Gastroesophageal sphincter (tissue), 4 donors: ENCODE data around the gene SLC25A40. TPM values are rescaled to one million over a fixed set of nuclear protein-coding genes. Genes with fewer than 3 reads are reported as not detected.

Experiments
- ATAC-seq: fragments of 150-250 bp; one replicate; pipeline ENCODE4 v1.9.1; 2016; ENCODE audit warnings: mild to moderate bottlenecking, moderate library complexity
- H3K27ac ChIP-seq, 4 donors: fragments of 200-600 bp; sonication (generic) in 3 of 4; 1 replicate in 3 of 4; 2 replicates in 1 of 4; pipeline ENCODE4 v1.5.1; 2016 to 2019
- H3K27me3 ChIP-seq: fragments of 200-600 bp; sonication (generic); one replicate; pipeline ENCODE4 v1.5.1; 2019
- H3K36me3 ChIP-seq, 2 donors: fragments of 200-600 bp; sonication (generic); one replicate each; pipeline ENCODE4 v1.5.1; 2019; ENCODE audit warnings: control low read depth in 1 of 2
- H3K4me1 ChIP-seq, 3 donors: fragments of 200-600 bp; sonication (generic); 1 replicate in 2 of 3; 2 replicates in 1 of 3; pipeline ENCODE4 v1.5.1; 2016 to 2019; ENCODE audit warnings: control low read depth in 2 of 3
- H3K4me3 ChIP-seq, 2 donors: fragments of 200-600 bp; sonication (generic); one replicate each; pipeline ENCODE4 v1.5.1; 2019; ENCODE audit warnings: mild to moderate bottlenecking in 1 of 2, moderate library complexity in 1 of 2
- H3K9me3 ChIP-seq, 3 donors: fragments of 200-600 bp; sonication (generic); one replicate each; pipeline ENCODE4 v1.5.1; 2017 to 2019; ENCODE audit warnings: control low read depth in 2 of 3
- EP300 ChIP-seq: sonication (generic); formaldehyde crosslinking; IDR thresholded peaks from one replicate; pipeline ENCODE4 v1.6.1; 2017; ENCODE audit warnings: antibody characterized with exemption, mild to moderate bottlenecking
- POLR2A ChIP-seq, 2 donors: fragments of 450-650 bp; IDR thresholded peaks; one replicate each; pipeline ENCODE4 v1.6.1; 2017; ENCODE audit warnings: antibody characterized with exemption in 2 of 2, mild to moderate bottlenecking in 2 of 2, moderate library complexity in 1 of 2
- POLR2AphosphoS5 ChIP-seq: sonication (generic); formaldehyde crosslinking; IDR thresholded peaks from one replicate; pipeline ENCODE4 v1.6.1; 2017; ENCODE audit warnings: antibody characterized with exemption
- WGBS, 2 donors: methylation state at CpG; one replicate each; pipeline ENCODE4 v1.1.5; 2018; ENCODE audit warnings: low coverage in 1 of 2; 5-methylcytosine and 5-hydroxymethylcytosine counted together
- total RNA-seq, 4 donors: library from RNA; depleted of rRNA; stranded (reverse); fragments of >200 nt; gene quantifications; one replicate each; pipeline ENCODE4 v1.1.0, GENCODE V29; 2016
- TF ChIP-seq, protein P1 (sequence below), 4 experiments: fragments of 200-600 bp in 2 of 4; fragments of 450-650 bp in 2 of 4; sonication (generic) in 1 of 4; IDR thresholded peaks; one replicate each; pipeline ENCODE4 v1.5.1; 2017 to 2019; ENCODE audit warnings: antibody characterized with exemption in 4 of 4, mild to moderate bottlenecking in 2 of 4, moderate library complexity in 2 of 4

The SLC25A40 gene
- total RNA-seq, 4 donors from 2014 or later: 7.8 to 14.0 (median 9.5) TPM

DNA sequence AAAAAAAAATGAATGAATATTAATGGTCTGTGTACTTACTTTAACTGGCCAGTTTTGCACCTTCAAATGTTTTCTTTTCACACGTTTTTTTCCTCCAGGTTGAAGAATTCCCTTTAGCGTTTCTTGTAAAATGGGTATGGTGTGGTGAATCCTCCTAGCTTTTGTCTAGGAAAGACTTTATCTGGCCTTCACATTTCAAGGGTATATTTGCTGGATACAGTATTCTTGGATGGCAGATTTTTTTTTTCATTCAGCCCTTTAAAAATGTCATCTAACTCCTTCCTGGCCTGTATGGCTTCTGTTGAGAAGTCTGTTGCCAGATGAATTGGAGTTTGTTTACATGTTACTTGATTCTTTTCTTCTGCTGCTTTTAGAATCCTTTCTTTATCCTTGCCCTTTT lies 10.1 kb downstream of the SLC25A40 start:
- WGBS, 2 donors: 91 to 96% methylated on average over 2 of the region's 2 CpGs

DNA sequence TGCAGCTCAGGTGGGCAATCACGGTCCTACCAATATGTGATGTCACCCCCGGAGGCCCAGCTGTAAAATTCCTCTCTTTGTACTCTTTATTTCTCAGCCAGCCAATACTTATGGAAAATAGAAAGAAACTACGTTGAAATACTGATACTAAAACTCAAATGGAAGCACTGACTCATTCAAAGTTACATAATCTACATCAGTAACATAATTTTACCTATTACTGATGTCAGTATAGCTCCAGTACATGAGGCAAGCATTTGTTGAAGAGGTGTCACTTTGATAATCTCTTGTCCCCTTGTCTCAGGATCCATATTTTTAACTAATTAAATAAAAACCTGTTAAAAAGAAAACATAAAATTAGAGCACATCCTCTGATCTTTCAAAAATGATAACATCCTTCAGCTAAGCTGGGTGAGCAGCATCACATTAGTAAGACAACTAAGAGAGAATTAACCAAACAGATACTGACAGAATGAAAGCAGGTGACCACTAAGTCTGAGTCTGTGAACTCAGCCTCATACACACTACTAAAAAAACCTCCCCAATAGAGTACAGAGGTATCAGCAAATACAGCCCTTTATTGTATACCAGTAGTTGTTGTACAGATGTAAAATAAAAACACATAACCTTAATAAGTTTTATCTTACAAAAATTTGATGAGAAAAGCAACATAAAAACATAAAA lies 17.6 kb downstream of the SLC25A40 start:
- Histone ChIP-seq H3K27ac (no peak overlapping the region), H3K27me3 (no peaks in the 10 kb centered on the region), H3K4me3 (no peak overlapping the region), H3K4me1 (no peaks in the 10 kb centered on the region), H3K9me3 (no peaks in the 10 kb centered on the region), H3K36me3 (peaks cover 0 to 40% of the 10 kb centered on the region in 2 donors)
- no peak for ATAC-seq
- no peak for TF ChIP-seq EP300
- no peak for TF ChIP-seq POLR2AphosphoS5
- TF ChIP-seq, protein P1, sequence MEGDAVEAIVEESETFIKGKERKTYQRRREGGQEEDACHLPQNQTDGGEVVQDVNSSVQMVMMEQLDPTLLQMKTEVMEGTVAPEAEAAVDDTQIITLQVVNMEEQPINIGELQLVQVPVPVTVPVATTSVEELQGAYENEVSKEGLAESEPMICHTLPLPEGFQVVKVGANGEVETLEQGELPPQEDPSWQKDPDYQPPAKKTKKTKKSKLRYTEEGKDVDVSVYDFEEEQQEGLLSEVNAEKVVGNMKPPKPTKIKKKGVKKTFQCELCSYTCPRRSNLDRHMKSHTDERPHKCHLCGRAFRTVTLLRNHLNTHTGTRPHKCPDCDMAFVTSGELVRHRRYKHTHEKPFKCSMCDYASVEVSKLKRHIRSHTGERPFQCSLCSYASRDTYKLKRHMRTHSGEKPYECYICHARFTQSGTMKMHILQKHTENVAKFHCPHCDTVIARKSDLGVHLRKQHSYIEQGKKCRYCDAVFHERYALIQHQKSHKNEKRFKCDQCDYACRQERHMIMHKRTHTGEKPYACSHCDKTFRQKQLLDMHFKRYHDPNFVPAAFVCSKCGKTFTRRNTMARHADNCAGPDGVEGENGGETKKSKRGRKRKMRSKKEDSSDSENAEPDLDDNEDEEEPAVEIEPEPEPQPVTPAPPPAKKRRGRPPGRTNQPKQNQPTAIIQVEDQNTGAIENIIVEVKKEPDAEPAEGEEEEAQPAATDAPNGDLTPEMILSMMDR (IDR thresholded peaks at IDR 0.05): no peak
- TF ChIP-seq POLR2A (IDR thresholded peaks at IDR 0.05): no peak
- WGBS, 2 donors: 90 to 97% methylated on average over 3 of the region's 3 CpGs

More for the DNA sequence above, 10.1 kb downstream of the SLC25A40 start:
- peaks cover 0 to 28% (median 0%) of the 10 kb centered on the region in 3 donors for H3K9me3 ChIP-seq
- no peaks in the 10 kb centered on the region for H3K4me1 ChIP-seq
- TF ChIP-seq POLR2A (IDR thresholded peaks at IDR 0.05): no peak
- TF ChIP-seq EP300: no peak
- no peak for TF ChIP-seq POLR2AphosphoS5
- TF ChIP-seq, protein P1 (IDR thresholded peaks at IDR 0.05): no peak
- ATAC-seq: no peak
- H3K4me3 ChIP-seq: no peak overlapping the region
- no peak overlapping the region for H3K27ac ChIP-seq
- peaks cover 0 to 20% of the 10 kb centered on the region in 2 donors for H3K36me3 ChIP-seq
- H3K27me3 ChIP-seq: no peaks in the 10 kb centered on the region

DNA sequence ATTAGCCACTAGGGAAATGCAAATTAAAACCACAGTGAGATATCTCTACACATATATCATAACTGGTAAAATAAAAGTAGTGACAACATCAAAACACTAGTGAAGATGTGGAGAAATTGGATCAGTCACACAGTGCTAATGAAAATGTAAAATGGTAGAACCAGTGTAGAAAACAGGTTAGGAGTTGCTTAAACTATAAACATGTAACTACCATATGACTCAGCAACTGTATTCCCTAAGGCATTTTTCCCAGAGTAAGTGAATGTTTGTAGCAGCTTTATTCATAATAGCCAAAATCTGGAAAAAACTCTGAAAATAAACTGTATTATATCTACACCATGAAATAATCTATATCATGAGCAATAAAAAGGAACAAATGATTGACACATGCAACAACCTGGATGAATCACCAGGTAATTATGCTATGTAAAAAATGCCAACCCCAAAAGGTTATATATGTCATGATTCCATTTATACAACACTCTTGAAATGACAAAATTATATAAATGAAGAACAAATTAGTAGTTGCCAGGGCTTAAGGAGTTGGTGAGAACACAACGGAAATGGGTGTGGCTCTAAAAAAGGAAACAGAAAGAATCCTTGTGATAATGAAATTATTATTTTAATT lies 22.8 kb downstream of the SLC25A40 start:
- TF ChIP-seq POLR2AphosphoS5: no peak
- TF ChIP-seq POLR2A (IDR thresholded peaks at IDR 0.05): no peak
- TF ChIP-seq EP300: no peak
- TF ChIP-seq, protein P1 (IDR thresholded peaks at IDR 0.05): no peak
- Histone ChIP-seq H3K4me3 (no peak overlapping the region), H3K4me1 (no peaks in the 10 kb centered on the region), H3K27me3 (no peaks in the 10 kb centered on the region), H3K27ac (no peak overlapping the region), H3K36me3 (peaks cover 0 to 54% of the 10 kb centered on the region in 2 donors), H3K9me3 (no peaks in the 10 kb centered on the region)
- WGBS, 2 donors: 56 to 73% methylated on average over 1 of the region's 1 CpG
- no peak for ATAC-seq

DNA sequence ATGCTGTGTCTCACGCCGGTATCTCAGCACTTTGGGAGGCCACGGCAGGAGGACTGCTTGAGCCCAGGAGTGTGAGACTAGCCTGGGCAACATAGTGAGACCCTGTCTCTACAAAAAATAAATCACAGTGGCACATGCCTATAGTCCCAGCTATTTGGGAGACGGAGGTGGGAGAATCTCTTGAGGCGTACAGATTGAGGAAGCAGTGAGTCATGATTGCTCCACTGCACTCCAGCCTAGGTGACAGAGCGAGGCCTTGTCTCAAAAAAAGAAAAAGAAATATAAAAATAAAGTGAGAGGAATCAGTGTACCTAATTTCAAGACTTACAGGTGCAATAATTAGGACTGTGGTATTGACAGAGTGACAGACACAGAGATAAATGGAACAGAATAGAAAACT lies 23.9 kb downstream of the SLC25A40 start:
- Histone ChIP-seq H3K9me3 (no peaks in the 10 kb centered on the region), H3K4me1 (no peaks in the 10 kb centered on the region), H3K27ac (no peak overlapping the region), H3K27me3 (no peaks in the 10 kb centered on the region), H3K4me3 (no peak overlapping the region), H3K36me3 (peaks cover 0 to 45% of the 10 kb centered on the region in 2 donors)
- 85 to 89% methylated on average over 3 to 6 of the region's 6 CpGs for WGBS, 2 donors
- ATAC-seq: no peak
- no peak for TF ChIP-seq EP300

DNA sequence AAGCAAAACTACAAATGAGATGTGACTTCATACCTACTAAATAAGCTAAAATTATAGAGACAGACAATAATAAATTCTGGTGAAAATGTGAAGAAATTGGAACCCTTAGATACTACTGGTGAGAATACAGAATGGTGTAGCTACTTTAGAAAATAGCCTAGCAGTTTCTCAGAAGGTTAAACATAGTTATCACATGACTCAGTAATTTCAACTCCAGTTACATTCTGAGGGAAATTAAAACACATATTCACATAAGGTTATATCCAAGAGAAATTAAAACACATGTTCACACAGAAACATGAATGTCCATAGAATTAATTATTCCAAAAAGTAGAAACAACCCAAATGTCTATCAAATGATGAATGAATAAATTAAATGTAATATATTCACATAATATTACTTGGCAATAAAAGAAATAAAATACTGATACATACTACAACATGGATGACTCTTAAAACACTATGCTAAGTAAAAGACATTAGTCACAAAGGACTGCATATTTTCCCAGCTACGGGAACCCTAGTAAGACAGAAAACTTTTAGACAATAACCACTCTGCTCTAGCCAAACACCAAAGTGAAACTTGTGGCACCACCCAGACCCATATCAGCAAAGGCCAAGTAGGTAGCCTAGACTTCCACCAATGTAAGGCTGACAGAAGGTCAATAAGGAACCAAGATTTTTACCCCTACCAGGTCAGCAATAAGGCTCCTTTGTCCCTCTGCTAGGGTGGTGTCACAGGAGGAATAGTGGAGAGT lies 25.1 kb downstream of the SLC25A40 start:
- no peak for ATAC-seq
- Histone ChIP-seq H3K27ac (no peak overlapping the region), H3K27me3 (no peaks in the 10 kb centered on the region), H3K4me3 (no peak overlapping the region), H3K36me3 (peaks cover 0 to 50% of the 10 kb centered on the region in 2 donors), H3K4me1 (no peaks in the 10 kb centered on the region), H3K9me3 (no peaks in the 10 kb centered on the region)
- TF ChIP-seq POLR2A (IDR thresholded peaks at IDR 0.05) (no peak), POLR2AphosphoS5 (no peak), EP300 (no peak)
- TF ChIP-seq, protein P1 (IDR thresholded peaks at IDR 0.05): no peak
- WGBS, 2 donors: 71 to 75% methylated on average over 1 of the region's 1 CpG
